Activated gamma-delta T cell (primary cell): ENCODE measurements around the gene DCAF15.

Experiments used
- DNase-seq: peaks from one replicate; lab custom pipeline; 2025; lab: John Stamatoyannopoulos, UW

The DCAF15 gene

DNA sequence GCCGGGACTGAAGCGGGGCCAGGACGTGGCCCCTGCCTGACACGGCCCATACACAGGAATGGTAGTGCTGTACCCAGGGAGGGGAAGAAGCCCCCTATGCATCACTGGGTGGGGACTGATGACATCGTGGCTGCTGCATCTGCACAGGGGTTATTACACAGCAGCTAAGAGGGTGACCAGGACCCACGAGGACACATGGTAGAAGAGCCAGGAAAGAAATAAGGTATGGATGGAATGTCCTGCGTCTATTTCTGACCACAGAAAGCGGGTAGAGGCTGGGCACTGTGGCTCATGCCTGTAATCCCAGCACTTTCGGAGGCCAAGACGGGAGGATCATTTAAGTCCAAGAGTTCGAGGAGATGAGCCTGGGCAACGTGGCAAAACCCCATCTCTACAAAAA is 24.1 kb downstream of the DCAF15 start:
- DNase-seq = no peak

- DNase-seq = no peak
These were observed 25.5 kb downstream of the DCAF15 start for GRCh38 chr19:13977803-13978202.

DNA sequence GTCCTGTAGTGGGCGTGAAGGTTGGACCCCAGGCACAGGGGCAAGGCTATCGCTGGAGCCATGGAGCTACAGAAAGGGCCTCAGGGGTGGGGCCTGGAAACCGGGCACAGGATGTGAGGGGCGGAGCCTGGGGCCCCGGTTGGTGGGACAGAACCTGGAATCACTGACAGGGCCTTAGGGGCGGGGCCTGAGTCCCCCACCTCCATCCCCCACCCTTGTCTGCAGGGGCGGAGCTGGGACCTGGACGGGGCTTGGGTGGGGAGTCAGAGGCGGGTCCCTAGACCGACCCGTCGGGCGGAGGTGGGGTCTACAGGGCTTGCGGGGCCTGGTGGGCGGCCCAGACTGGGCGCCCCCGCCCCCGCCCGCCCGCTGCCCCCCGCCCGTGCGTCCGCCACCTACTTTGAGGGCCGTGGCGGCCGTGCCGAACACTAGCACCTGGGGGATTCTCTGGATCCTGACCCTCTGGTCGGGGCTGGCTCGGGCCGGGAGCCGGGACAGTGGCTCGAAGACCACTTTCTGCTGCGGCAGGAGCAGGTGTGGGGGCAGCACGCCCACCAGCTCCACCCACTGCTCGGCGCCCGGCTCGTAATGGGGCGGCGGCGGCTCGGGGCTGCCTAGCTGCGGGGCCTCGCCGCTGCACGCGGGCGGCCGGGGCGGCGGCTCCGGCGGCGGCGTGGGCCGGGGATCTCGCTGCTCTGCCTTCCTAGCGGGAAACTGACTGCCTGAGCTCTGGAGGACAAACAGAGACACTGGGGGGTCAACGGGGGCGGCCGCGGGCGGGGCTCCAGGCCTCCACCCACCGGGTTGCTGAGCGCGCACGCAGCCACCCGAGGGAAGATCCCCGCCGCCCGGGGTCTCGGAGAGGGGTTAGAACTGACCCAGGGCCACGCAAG is 26.3 kb downstream of the DCAF15 start:
- DNase-seq = no peak

- no peak for DNase-seq
These were observed 26.9 kb downstream of the DCAF15 start for GRCh38 chr19:13979244-13979615.

- no peak for DNase-seq
These were observed 27.4 kb downstream of the DCAF15 start for GRCh38 chr19:13979686-13980085.

GRCh38 chr19:13980340-13980739 is 28.0 kb downstream of the DCAF15 start:
- DNase-seq = no peak

DNA sequence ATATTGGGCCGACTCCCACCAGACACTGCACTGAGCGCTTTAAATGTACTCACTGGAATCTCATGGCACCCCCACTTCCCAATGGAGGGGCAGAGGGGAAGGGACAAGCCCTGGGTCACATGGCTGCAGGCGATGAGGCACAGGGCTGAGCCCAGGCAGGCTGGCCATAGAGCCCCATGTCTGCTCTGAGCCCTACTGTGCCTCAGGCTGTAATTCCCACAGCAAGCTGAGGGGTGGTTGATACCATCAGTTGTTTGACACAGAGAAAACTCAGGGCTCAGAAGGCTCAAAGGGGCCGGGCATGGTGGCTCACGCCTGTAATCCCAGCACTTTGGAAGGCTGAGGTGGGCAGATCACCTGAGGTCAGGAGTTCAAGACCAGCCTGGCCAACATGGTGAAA is 28.7 kb downstream of the DCAF15 start:
- DNase-seq = no peak

DNA sequence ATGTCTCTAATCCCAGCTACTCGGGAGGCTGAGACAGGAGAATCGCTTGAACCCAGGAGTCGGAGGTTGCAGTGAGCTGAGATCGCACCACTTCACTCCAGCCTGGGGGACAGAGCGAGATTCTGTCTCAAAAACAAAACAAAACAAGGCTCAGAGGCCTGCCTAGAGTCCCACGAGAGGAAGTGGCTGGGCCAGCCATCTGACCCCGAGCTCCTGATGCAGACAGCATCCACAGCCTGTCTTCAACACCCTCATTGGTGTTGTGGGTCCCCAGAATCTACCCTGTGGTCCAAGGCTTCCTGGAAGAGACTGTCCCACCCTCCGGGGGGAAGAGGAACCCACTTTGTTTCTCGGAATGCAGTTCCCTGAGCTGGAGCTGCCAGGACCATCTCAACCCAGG is 29.2 kb downstream of the DCAF15 start:
- DNase-seq = no peak

DNA sequence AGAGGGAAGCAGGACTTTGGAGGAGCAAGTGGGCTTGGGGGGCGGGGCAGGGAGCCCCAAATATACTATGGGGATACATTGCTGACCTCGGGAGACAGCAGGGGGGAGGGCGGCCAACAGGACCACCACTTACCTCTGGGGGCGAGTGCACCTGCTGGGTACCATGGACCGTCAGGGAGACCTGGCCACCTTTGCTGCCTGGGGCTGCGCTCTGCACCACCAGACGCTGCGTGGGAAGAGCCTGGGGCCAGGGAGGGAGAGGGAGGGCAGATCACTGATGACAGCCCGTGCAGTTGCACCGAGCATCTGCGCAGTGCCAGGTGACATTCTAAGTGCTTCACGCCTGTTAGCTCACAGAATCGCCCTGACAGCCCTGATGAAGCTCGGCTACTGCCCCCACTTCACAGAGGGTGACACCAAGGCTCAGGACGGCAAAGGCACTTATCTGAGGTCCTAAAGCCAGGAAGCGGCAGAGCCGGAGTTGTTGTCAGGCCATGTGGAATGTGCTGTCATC is 29.7 kb downstream of the DCAF15 start:
- DNase-seq = no peak

- DNase-seq = no peak
These were observed 30.5 kb downstream of the DCAF15 start for GRCh38 chr19:13982773-13983172.

DNA sequence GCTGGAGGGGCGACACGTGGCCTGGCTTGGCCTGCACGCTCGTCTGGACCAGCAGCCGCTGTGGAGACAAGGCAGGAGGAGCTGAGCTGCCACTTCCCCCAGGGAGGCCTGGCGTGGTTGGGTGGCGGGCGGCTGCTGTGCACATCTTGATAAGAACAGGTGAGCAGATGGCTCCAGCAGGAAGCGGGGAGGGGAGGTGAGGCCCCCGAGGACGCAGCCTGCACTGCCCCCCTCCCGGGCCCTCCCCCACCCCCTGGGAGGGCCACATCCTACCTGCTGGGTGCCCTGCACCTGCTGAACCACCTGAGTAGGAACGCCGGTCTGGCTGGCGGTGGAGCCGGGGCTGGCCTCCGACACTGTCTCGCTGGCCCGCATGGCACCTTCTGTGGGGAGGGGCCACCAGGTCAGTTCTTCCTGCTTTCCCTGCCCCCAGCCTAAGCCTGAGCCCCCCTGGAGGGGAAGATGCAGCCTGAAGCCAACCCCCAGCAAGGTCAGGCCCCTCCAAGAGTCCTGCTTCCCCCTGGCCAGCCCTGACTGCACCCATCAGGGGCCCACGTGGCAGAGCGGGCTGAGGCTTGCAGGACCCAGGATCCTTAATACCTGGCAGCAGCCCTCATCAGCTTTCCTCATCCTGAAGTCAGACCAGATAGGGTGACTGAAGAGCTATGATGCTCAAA is 31.0 kb downstream of the DCAF15 start:
- no peak for DNase-seq

DNA sequence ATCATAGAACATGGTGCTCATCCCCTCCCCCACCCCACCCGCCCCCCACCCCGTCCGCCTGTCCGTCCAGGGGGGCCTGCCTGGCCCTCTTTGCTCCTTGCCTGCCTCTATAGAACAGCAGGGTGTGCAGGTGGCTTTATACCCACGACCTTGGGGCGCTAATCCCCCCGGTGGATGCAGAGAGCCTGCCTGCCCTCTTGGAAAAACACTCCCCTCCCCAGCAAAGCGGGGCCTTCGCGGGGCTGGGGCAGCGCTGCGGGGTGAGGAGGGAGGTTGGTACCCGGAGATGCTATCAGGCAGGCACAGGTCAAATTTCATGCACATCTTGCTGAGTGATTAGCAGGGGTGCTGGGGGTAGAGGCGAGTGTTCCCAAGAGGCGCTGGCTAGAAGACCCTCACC is 31.9 kb downstream of the DCAF15 start:
- DNase-seq = no peak

DNA sequence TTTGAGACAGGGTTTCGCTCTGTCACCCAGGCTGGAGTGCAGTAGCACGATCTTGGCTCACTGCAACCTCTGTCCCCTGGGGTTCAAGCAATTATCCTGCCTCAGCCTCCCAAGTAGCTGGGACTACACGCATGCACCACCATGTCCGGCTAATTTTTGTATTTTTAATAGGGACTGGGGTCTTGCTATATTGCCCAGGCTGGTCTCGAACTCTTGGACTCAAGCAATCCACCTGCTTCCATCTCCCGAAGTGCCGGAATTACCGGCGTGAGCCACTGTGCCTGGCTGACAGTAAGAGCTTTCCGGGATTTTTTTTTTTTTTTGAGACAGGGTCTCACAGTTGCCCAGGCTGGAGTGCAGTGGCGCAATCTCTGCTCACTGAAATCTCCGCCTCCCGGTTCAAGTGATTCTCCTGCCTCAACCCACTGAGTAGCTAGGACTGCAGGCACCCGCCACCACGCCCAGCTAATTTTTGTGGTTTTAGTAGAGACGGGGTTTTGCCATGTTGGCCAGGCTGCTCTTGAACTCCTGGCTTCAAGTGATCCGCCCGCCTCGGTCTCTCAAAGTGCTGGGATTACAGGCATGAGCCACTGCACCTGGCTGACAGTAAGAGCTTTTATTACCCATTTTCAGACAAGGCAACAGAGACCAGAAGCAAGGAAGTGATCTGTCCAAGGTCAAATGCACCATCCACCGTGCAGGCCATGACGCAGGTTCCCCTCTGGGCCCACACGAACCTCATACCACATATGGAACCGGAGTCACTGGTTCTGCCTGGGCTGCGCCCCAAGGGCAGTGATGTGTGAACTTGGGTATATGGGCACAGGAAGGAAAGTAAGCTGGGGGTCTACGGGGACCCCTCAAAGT is 32.8 kb downstream of the DCAF15 start:
- no peak for DNase-seq

- no peak for DNase-seq
These were observed 33.5 kb downstream of the DCAF15 start for GRCh38 chr19:13985771-13986347.

GRCh38 chr19:13986348-13986904 is 34.1 kb downstream of the DCAF15 start:
- peak; percentile 94 for DNase-seq

DNA sequence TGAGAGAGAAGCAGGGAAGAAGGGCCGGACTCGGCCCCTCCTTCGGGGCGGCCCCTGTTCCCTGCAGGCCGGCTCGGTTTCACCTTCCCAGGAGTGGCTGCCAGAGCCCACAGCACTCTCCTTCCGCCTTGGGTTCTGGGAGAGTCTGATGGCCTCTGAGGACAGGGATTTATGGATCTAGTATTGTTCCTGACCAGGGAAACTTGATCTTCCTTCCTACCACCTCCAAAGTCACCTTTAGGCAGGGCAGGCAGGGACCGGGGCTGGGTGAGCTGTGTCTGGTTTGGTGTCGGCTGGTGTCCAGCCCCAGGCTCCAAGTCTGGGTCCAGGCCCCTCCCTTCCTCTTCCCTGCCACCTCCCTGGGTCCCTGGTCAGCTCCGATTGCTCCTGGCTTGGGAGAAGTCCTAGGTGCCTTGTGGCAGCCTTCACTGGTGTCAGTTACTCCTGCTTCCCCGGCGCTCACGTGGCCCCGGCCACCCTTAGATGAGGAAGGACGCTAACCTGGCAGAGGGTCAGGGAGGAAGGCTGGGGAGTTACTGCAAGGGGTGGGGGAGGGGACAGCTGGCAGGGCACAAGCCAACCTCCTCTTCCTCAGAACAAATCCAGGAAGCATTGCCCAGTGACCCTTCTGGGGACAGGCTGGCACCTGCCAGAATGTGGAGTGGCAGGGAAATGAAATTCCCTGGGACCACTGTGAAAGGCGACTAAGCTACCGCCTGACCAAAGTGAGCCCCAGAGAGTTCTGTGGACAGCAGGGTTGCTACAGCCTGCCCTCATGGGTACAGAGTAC is 35.0 kb downstream of the DCAF15 start:
- DNase-seq = no peak

- DNase-seq = no peak
These were observed 37.2 kb downstream of the DCAF15 start for GRCh38 chr19:13989487-13989886.

- DNase-seq = no peak
These were observed 37.8 kb downstream of the DCAF15 start for GRCh38 chr19:13990085-13990484.

- no peak for DNase-seq
These were observed 39.7 kb downstream of the DCAF15 start for GRCh38 chr19:13992025-13992424.

DNA sequence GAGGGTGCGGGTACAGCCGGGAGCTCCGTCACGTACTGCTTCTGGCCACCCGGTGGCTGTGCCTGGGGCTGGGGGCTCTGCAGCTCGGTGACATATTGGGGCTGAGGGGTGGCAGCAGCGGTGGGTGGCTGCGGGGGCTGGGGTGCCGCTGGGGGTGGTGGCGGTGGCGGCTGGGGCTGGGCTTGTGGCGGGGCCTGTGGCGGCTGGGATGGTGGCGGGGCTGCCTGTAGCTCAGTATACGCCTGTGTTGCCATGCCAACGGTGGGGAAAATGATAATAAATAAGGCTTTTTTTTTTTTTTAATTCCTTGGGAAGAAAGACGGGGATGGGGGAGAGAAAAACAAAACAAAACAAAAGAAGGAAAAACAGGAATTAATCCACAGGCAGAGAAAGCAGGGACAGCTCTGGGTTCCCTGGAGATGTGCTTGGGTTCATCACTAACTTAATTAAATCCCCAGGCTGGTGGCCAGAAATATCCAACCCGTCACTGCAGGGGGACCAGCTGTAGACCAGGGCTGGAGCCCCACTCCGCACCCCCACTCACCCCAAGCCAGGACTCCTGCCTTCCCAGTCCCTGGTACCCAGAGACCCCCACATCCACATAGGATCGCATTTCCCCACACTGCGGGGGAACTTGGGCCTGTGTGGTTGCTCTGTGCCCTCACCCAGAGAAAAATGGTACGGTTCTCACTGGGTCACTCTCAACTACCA is 41.4 kb downstream of the DCAF15 start:
- DNase-seq = no peak
